HG03280 (cell line): ENCODE results near the gene EPHB2.

Experiments used
- ATAC-seq: cut with Tn5 transposase; IDR thresholded peaks from one replicate; pipeline ENCODE4 v1.9.1; 2021; ENCODE audit warnings: mild to moderate bottlenecking, moderate library complexity; ENCODE audit not compliant: unreplicated experiment

EPHB2 gene

DNA sequence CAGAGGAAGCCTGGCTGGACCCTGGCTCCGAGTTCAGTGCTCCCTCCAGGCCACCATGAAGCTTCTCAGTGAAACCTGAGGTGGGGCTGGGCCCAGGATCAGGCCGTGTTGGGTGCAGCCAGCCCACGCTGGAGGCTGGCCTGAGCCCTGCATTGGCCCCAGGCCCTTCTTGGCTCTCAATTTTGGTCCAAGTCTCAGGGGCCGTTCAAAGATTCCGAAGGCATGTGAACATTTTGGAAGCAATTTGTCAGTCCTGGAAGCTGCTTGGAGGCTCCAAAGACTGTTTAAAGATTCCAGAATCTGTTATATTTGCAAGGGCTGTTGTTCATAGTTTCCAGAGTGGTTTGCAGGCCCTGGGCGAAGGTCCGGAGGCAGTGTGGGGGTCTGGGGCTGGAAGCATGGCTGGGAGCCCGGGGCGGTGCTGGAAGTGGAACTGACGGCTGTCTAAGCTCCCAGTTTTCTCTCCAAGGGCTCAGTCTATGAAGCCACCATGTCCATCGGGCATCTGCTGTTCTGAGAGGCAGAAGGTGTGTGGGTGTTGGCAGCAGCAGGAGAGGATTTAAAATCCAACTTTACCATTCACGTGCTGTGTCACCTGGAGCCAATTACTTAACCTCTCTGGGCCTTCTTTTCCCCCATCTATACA is 104.9 kb downstream of the EPHB2 start:
- ATAC-seq, result no peak

DNA sequence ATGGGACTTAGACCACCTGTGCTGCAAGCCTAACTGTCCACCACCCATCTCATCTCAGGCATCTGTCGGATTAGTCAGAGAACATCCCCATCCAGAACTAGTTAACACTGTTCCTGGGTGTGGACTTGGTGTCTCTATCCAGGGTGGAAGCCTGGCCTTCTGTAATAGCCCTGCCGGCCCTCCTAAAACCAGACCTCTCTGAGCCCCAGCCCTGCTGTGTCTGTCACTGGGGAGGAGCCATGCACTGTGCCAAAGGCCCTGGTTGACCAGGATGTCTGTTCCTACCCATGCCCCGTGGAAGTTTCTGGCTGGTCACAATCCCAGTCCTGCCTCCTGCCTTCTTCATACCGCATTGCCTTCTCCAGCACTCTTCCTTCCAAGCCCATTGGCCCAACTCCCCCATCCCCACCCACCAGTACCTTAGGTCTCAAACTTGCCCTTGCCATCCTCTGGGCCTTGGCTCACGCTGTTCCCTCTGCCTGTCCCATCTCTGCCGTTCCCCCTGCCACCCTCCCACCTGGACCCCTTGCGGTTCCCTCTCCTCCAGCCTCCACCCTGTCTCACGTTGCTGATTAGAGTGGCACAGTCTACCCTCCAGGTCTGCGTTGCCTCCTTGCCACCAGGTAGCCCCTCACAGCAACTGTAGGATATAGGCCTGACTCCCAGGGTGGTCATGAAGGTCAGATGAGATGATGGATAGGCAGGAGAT is 105.6 kb downstream of the EPHB2 start:
- no peak for ATAC-seq

DNA sequence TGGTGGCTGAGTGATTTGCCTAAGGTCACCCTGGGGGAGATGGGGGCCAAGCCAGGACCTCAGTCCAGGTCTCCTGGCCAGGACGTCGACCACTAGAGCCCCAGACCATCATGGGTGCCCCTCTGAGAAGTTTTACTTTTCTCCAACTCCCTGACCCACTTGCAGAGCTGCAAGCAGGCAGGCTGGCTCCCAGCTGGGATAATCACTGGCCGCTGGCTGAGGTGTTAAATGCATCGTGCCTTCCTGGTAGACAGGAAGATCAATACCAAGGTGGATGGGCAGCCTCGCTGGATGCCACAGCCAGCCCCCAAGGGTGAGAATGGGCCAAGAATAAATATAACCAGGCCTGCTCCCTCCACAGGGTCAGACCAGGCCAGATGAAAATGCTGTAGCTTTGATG is 106.2 kb downstream of the EPHB2 start:
- ATAC-seq, result no peak

DNA sequence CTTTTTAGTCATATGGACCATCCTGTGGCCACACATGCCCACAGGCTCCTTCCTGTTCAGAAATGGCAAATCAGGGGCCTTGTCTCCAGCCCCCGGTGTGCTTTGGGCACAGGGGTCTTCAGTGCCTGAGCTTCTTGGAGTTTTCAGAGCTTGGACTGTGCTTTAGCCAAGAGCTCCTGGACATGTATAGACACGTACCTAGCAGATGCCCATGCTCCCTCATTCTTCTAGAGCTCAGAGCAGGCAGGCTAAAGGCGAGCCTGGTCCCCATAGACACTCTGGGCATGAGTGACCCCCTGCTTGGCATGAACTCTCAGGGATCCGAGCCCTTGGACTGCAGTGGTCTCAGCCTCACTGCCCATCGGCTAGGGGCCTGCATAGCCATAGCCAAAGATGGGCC is 106.8 kb downstream of the EPHB2 start:
- no peak for ATAC-seq

DNA sequence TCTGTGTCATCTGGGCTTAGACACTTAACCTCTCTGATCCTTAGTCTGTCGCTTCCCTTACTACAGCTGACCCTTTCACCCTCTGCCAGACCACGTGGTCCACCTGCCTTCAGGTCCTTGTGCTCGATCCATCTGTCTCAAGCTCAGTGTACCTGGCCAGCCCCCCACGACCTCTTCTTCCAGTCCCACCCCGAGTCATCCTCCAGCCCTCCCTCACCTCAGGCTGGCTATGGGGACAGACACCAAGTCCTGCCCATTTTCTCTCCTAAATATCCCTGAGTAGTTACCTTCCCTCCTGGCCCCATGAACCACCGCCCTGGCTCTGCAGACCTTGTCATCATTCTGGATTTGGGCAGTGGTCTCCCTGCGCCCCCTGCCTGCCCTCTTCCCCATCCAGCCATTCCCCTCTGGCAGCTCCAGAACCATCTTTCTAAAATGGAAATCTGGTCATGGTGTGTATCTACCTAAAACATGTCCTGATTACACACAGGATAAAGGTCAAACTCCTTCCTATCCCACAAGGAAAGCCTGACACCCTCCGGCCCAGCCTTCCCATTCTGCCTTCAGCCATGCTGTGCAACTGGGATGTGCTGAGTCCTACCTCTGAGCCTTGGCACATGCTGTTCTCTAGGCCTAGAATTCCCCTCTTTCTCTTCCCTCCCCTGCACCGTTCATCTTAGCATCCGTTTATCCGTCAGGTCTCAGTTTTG is 107.6 kb downstream of the EPHB2 start:
- no peak for ATAC-seq

DNA sequence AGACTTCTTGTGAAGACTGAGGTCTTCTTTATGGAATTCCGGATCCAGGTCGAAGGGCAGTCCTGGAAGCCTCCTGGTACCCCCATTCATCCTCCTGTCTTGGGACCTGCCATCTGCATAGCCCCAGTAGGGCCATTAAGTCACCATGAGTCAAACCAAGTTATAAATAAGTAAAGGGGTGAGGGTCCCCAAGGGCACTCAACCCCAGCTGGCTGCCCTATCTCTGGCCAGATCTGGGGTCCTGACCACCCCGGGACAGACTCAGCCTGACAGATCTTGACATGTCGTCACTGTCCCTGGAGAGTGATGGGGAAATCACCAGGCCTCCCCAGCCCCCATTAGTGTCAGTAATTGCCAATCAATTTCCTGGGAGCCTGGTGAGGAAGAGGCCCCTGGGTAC is 108.7 kb downstream of the EPHB2 start:
- no peak for ATAC-seq

DNA sequence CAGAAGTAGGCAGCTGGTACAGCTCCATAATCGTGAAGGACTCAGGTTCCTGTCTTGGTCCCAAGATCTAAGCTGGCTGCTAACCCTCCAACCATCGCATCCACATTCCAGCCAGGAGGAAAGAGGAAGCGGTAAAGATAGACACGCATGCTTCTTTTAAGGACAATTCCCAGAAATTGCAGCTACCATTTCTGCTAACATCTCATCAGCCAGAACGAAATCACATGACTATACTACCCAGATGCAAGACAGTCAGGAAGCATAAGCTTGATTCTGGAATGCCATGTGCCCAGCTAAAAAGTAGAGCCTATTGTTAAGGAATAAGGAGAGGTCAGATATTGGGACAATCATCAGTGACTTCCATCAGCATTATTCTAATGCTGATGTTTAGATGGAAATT is 110.4 kb downstream of the EPHB2 start:
- no peak for ATAC-seq

DNA sequence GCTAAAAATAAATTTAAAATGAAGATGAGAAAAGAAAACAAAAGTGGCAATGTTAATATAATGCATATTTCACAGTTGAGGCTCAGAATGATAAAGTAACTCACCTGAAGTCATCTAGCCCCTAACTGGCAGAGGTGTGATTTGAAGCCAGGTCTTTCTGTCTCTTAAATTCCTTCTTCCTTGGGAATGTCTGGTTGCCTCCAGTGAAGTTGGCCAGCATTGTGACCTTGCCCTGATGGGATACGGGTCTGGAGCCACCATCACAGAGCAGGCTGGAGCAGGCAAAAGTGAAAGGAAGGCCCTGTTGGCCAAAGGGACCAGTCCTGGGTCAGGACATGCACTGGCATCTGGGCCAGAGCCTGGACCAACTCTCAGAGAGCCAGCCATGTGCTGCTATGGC is 111.7 kb downstream of the EPHB2 start:
- ATAC-seq, result no peak

DNA sequence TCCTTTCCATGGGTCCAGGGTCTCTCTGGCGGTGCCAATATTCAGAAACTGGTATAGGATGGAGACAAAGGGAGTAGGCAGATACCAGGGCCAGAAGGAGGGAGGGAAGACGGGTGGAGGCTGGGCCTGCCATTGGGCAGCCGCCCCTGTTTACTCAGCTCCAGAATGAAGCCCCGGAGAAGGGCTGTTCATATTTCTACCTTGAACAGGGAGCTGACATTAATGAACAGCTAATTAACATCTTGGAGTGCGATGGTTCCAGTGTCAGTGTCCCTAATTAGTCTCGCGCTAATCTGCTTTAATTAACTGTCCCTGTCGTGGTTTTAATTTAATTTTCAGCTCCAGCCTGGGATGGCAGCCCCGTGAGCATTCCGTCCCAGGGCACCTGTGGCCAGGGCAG is 113.8 kb downstream of the EPHB2 start:
- ATAC-seq, result no peak

DNA sequence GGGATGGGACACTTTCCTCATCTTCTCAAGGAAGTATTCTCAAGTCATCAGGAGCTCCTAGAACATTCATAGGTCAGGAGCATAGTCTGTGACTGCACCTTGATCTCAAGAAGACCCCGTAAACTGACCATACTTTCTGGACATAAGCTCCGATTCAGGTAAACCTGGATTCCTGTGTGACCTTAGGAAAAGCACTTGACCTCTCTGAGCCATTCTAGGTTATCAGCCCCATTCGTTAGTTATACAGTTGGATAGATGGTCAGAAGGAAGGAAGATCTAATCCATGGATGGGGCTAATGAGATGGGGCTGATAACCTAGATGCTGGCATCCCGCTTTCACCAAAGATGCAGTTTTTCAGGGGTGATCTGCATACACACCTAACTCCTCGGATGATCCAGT is 114.3 kb downstream of the EPHB2 start:
- ATAC-seq, result no peak

DNA sequence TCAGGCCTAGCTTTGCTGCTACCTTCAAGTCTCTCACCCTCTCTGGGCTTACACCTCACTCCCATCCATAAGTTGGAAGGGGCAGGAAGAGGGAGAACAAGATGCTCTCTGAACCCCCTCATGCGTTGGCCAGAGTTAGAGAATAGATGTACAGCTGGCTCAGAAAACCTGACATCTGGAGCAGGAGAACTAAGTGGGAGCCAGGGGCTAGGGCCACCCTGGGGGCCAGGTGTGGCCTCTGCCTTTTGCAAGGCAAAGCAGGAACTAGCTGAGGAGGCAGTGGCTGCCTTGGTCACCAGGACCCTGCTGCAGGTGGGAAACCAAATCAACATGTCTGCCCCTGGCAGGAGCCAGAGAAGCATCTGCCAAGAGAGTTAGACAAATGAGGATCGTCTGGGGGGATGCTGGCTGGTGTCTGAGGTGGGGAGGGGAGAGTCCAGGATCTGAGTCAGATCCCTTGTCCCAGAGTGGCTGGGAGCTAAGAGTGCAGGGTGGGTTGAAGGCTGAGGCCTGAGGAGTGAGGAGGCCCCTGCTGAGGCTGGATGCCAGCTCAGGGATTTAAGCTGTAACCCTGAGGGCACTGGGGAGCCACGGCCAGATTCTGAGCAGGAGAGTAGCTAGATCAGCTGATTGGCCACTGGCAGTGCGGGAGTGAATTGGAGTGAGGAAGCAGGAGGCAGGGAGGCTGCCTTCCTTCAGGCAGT is 115.0 kb downstream of the EPHB2 start:
- no peak for ATAC-seq

DNA sequence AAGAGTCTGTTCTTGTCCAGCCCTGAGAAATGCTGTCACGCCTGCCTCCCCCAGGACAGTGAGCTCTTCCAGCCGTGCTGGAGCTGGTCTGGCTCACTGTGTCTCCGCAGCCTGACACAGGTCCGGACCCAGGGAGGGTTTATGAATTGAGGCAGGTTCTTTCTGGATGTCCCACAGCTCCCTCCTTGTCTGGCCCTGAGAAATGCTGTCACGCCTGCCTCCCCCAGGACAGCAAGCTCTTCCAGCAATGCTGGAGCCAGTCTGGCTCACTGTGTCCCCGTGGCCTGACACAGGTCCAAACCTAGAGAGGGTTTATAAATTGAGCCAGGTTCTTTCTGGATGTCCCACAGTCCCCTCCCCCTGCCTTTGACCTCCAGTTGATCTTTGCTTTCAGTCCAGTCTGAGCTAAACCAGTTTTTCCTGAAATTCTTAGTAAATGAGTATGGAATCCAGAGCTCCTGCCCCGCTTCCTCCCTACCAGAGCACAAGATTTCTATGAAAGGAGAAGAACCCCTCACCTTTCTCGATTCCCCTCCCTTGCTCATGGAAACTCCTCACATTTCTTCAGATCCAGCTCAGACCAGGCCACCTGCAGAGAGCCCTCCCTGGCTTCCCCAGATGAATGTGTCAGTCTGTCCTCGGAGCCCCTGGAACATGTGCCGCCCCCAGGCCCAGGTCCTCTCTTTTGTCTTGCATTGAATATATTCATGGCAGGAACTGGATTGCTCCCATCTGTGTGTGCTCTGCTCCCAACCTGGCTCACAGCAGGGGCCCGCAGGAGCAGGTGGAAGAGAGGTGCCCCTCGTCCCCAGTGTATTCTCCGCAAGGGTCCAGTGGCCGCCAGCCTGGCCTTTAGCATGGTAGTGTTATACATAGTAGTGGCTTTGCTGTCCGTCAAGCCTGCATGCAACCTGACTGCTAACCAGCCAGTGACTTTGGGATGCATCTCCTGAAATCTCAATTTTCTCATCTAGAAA is 116.3 kb downstream of the EPHB2 start:
- ATAC-seq, result no peak

DNA sequence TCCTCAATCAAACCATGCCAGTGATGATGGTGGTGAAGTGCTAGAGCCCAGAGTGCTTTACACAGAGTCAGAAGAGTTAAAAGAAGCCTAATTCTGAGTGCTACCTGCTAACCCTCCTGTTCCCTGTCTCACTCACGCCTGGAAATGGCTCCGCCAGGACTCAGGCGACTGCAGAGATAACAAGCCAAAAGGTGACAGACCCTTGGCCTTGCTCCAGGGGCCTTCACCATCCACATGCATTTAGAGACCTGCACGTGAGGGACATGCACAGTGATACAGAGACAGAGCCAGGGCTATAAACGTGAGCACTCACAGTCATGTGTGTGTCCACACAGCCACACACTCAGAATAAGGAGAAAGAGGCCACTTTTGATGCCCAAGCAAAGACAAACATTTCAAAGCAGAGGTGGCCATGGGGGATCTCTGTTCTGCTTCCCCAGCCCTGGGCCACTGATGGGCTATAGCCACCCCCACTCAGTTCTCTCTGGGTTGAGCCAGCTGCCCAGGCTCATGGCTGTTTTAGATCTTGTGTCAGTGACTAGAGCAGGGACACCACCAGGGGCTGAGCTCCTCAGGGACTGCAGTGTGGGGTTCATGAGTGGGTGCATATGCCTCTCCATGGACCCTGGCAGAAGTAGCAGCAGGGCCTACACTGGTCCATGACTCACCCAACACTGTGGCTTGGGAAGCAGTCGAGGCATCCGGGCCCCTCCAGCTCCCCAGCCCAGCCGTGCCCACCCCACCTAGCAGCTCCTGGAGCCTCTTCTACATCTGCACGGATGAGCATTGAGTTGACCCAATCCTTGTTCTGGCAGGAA is 117.2 kb downstream of the EPHB2 start:
- ATAC-seq, result no peak

DNA sequence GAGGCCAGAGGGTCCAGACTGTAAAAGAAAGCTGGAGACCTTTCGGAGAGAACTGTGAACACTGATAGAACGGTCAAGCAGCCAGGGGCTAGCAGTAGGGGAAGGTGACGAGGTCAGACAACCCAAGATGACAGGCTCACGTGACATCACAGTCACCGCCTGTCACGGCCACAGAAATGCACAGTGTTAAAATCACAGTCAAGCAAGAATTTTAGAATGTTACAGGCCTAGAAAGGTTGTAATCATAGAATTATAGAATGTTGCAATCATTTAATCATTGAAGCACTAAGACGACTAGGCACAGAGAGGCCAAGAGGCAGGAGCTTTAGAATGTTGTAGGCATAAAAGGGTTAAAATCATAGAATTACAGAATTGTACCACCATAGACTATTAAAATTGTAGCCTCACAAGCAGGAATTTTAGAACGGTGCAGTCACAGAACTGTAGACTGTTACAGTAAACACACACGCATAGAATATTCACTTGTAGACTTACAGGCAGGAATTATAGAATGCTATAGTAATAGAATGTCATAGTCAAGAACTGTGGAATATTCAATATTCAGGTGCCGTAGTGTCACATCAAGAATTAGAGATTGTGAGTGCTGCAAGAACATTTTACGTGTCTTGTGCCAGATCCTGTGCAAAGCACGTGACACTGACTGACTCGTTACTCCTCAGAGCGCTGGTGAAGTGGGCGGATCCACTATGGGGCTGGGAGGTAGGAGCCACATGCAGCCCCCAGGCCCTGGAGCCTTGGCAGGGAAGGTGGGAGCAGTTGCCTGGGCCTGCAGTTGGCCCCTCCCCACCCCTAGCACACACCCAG is 118.1 kb downstream of the EPHB2 start:
- no peak for ATAC-seq

DNA sequence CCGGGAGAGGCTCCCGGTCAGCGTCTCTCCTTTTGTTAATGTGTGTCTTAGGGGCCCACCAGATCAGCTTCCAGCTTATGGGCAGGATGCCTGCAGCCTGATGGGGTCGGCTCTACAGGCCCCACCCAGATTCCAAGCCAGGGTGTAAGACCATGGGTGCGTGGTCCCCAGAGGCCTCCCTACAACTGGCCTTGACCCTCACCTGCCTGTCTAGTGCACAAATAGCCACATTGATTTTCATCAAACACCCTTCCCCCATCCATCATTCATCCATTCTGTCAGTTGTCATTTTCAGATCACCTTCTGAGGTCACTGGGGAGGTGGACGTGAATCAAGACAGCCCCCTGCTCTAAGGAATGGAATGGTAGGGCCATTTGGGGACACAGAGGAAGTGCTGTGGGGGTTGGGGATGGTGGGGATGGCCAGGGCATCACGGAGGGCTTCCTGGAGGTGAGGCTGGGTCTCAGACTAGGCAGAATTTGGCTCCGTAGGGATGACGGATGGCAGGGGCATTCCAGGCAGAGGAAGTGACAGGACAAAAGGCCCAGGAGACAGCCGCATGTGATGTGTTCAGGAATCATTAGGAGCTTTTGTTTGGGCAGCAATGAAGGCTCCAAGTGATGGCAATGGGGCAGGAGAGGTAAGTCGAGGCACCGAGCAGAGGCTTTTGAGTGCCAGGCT is 118.8 kb downstream of the EPHB2 start:
- ATAC-seq, result no peak

DNA sequence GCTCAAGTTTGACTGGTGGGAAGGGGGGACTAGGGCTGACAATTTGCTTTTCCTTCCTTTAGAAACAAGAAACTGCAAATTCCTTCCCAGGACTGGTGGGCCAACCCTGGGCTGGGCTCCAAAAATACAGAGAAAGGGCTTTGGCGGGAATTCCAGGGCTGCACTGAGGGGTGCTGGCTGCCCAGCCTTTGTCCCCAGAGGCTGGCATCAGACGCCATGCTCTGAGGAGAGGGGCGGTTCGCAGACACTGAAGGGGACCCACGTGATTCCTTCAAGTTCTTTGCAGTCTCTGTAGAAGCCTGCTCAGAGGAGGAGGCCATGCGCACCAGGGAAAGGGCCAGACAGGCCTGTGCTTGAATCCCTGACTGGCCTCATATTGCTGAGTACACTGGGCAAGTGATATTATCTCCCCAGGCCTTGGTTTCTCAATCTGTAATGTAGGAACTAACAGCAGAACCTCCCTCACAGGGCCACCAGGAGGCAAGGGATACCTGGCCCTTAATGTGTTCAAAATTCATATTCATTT is 119.5 kb downstream of the EPHB2 start:
- no peak for ATAC-seq

DNA sequence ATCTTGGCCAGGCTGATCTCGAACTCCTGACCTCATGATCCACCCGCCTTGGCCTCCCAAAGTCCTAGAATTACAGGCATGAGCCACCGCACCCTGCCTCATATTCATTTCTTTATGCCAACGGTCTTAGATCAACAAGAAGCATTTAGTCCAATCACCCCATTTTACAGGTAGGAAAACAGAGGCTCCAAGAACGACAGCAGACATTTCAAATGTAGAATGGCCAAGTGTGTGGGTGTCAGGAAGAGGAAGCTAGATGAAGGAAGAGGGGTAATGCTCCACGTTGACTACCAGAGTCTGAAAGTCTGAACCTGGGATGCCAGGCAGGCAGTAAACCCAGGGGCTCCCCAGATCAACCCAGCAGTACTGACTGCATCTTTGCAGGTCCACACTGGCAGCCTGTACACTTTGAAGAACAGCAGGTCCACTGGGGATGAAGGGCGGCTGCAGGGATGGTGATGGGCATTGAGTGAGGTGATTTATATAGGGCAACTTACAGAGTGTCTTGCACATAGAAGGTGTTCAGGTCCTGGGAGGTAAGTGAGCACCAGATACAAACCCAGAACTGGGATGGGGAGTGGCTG is 120.2 kb downstream of the EPHB2 start:
- no peak for ATAC-seq
